Glutamatergic neuron (in vitro differentiated cells): Measurements from ENCODE around the gene FAM124A. TPM values are rescaled to one million over a fixed set of nuclear protein-coding genes. Genes with fewer than 3 reads are reported as not detected.

Experiments used
- DNase-seq: peaks from one replicate; pipeline ENCODE4 v3.0.0; 2022
- H3K27ac Mint-ChIP-seq: one replicate; pipeline ENCODE4 v1.8.0; 2020; ENCODE audit warnings: mild to moderate bottlenecking, mixed read lengths, inconsistent platforms; ENCODE audit not compliant: unreplicated experiment
- H3K27me3 Mint-ChIP-seq: one replicate; pipeline ENCODE4 v1.8.0; 2020; ENCODE audit warnings: mild to moderate bottlenecking, moderate library complexity, mixed read lengths, inconsistent platforms; ENCODE audit not compliant: unreplicated experiment
- H3K36me3 Mint-ChIP-seq: one replicate; pipeline ENCODE4 v1.8.0; 2020; ENCODE audit warnings: mild to moderate bottlenecking, mixed read lengths, inconsistent platforms; ENCODE audit not compliant: unreplicated experiment
- H3K4me1 Mint-ChIP-seq: one replicate; pipeline ENCODE4 v1.8.0; 2020; ENCODE audit warnings: mild to moderate bottlenecking, low read depth, mixed read lengths, inconsistent platforms; ENCODE audit not compliant: unreplicated experiment
- H3K4me3 Mint-ChIP-seq: one replicate; pipeline ENCODE4 v1.8.0; 2020; ENCODE audit warnings: mild to moderate bottlenecking, mixed read lengths, inconsistent platforms; ENCODE audit not compliant: unreplicated experiment
- H3K9me3 Mint-ChIP-seq: one replicate; pipeline ENCODE4 v1.8.0; 2020; ENCODE audit warnings: mild to moderate bottlenecking, moderate library complexity, mixed read lengths, inconsistent platforms; ENCODE audit not compliant: unreplicated experiment
- CTCF ChIP-seq: fragments of 200-600 bp; sonication (generic); IDR thresholded peaks from one replicate; pipeline ENCODE4 v1.5.0; 2021; ENCODE audit not compliant: partially characterized antibody, unreplicated experiment
- long read RNA-seq: library from polyadenylated mRNA; unstranded; transcript quantifications from one replicate; pipeline ENCODE4 v2.0.0, GENCODE V29; 2020; ENCODE audit not compliant: unreplicated experiment
- total RNA-seq: library from RNA; stranded (reverse); fragmentation: NEBNext Ultra II Directional; extraction: Animal tissue kit (Norgen Biotek cat#: 25700); gene quantifications from one replicate; pipeline ENCODE4 v1.2.1, GENCODE V29; 2021; ENCODE audit not compliant: unreplicated experiment

Gene FAM124A, protein sequence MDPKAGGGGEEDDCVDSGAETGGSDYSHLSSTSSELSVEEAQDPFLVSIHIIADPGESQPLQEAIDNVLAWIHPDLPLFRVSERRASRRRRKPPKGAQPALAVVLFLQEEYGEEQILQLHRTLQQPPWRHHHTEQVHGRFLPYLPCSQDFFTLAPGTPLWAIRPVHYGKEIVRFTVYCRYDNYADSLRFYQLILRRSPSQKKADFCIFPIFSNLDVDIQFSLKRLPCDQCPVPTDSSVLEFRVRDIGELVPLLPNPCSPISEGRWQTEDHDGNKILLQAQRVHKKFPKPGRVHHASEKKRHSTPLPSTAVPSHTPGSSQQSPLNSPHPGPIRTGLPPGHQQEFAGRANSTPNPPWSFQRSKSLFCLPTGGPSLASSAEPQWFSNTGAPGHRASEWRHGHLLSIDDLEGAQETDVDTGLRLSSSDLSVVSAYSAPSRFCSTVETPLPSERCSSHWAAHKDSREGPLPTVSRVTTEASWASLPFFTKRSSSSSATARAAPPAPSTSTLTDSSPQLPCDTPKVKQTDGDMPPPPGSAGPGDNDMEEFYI
- total RNA-seq, result 3.7 TPM
- long read RNA-seq, full-length matches to known transcripts, result 1 of 2 reads
- long read RNA-seq, partial matches to known transcripts, result 0 of 2 reads
- long read RNA-seq, other reads (novel, unspliced or antisense), result 1 of 2 reads

- peaks cover 5% of the 10 kb centered on the region for H3K36me3 Mint-ChIP-seq
- DNase-seq, result peak; percentile 81
- TF ChIP-seq CTCF, result peak; percentile 55
- H3K27ac Mint-ChIP-seq, result no peak within 1 kb of the TSS
- H3K27me3 Mint-ChIP-seq, result peaks cover 2% of the 10 kb centered on the region
- H3K9me3 Mint-ChIP-seq, result peaks cover 4% of the 10 kb centered on the region
- H3K4me1 Mint-ChIP-seq, result peaks cover 8% of the 10 kb centered on the region
- peak within 1 kb of the TSS; percentile 87 for H3K4me3 Mint-ChIP-seq
Measured at GRCh38 chr13:51222037-51222685, at the start of gene FAM124A. Gene FAM124A (plus strand): TSS chr13:51222398. CDS start chr13:51222502, 104 bp downstream.

DNA sequence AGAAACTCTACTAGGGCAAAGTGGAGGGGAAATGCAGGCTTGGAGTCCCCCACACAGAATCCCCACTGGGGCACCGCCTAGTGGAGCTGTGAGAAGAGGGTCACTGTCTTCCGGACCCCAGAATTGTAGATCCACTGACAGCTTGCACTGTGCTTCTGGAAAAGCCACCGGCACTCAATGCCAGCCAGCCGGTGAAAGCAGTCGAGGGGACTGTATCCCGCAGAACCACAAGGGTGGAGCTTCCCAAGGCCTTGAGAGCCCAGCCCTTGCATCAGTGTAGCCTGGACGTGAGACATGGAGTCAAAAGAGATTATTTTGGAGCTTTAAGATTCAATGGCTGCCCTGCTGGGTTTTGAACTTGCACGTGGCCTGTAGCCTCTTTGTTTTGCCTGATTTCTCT is 47.2 kb upstream of the FAM124A start:
- no peaks in the 10 kb centered on the region for H3K36me3 Mint-ChIP-seq
- H3K4me3 Mint-ChIP-seq, result no peak overlapping the region
- H3K27me3 Mint-ChIP-seq, result peaks cover 2% of the 10 kb centered on the region
- DNase-seq, result no peak
- H3K27ac Mint-ChIP-seq, result no peak overlapping the region
- no peak for TF ChIP-seq CTCF
- H3K4me1 Mint-ChIP-seq, result peaks cover 4% of the 10 kb centered on the region
- peaks cover 2% of the 10 kb centered on the region for H3K9me3 Mint-ChIP-seq

- TF ChIP-seq CTCF, result no peak
- Mint-ChIP-seq H3K27me3 (peaks cover 2% of the 10 kb centered on the region), H3K4me3 (no peak overlapping the region), H3K36me3 (no peaks in the 10 kb centered on the region), H3K9me3 (peaks cover 2% of the 10 kb centered on the region), H3K27ac (no peak overlapping the region), H3K4me1 (no peaks in the 10 kb centered on the region)
- no peak for DNase-seq
Measured at GRCh38 chr13:51175639-51176038, 46.6 kb upstream of the FAM124A start.

DNA sequence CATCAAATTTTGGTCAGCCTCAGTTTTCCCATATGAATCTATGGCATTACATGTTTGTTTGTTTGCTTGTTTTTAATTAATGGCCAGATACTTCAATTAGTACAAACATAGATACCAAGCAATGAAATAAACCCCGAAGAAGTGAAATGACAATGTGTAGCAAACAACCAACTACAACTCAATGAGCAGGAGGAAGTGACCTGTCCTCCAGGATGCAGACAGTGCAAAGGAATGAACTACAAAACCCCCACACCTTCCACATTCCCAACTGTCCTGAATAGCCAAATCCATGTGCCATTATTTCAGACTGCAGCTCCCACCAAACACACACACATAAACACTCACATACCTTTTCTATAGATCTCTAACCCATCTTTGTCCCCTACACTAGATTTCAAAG is 45.0 kb upstream of the FAM124A start:
- H3K4me1 Mint-ChIP-seq, result no peaks in the 10 kb centered on the region

More for the DNA sequence above, 45.0 kb upstream of the FAM124A start:
- Mint-ChIP-seq H3K36me3 (no peaks in the 10 kb centered on the region), H3K27me3 (no peaks in the 10 kb centered on the region), H3K9me3 (peaks cover 2% of the 10 kb centered on the region), H3K27ac (no peak overlapping the region), H3K4me3 (no peak overlapping the region)
- DNase-seq, result no peak
- no peak for TF ChIP-seq CTCF
